Gastroesophageal sphincter (tissue), 4 donors: ENCODE data around the gene CTNNBL1. TPM values are rescaled to one million over a fixed set of nuclear protein-coding genes. Genes with fewer than 3 reads are reported as not detected.

Source experiments
- ATAC-seq: fragments of 150-250 bp; one replicate; pipeline ENCODE4 v1.9.1; 2016; ENCODE audit warnings: mild to moderate bottlenecking, moderate library complexity
- H3K27ac ChIP-seq, 4 donors: fragments of 200-600 bp; sonication (generic) in 3 of 4; 1 replicate in 3 of 4; 2 replicates in 1 of 4; pipeline ENCODE4 v1.5.1; 2016 to 2019
- H3K27me3 ChIP-seq: fragments of 200-600 bp; sonication (generic); one replicate; pipeline ENCODE4 v1.5.1; 2019
- H3K36me3 ChIP-seq, 2 donors: fragments of 200-600 bp; sonication (generic); one replicate each; pipeline ENCODE4 v1.5.1; 2019; ENCODE audit warnings: control low read depth in 1 of 2
- H3K4me1 ChIP-seq, 3 donors: fragments of 200-600 bp; sonication (generic); 1 replicate in 2 of 3; 2 replicates in 1 of 3; pipeline ENCODE4 v1.5.1; 2016 to 2019; ENCODE audit warnings: control low read depth in 2 of 3
- H3K4me3 ChIP-seq, 2 donors: fragments of 200-600 bp; sonication (generic); one replicate each; pipeline ENCODE4 v1.5.1; 2019; ENCODE audit warnings: mild to moderate bottlenecking in 1 of 2, moderate library complexity in 1 of 2
- H3K9me3 ChIP-seq, 3 donors: fragments of 200-600 bp; sonication (generic); one replicate each; pipeline ENCODE4 v1.5.1; 2017 to 2019; ENCODE audit warnings: control low read depth in 2 of 3
- CTCF ChIP-seq, 4 experiments: fragments of 200-600 bp in 2 of 4; fragments of 450-650 bp in 2 of 4; sonication (generic) in 1 of 4; IDR thresholded peaks; one replicate each; pipeline ENCODE4 v1.5.1; 2017 to 2019; ENCODE audit warnings: antibody characterized with exemption in 4 of 4, mild to moderate bottlenecking in 2 of 4, moderate library complexity in 2 of 4
- EP300 ChIP-seq: sonication (generic); formaldehyde crosslinking; IDR thresholded peaks from one replicate; pipeline ENCODE4 v1.6.1; 2017; ENCODE audit warnings: antibody characterized with exemption, mild to moderate bottlenecking
- POLR2A ChIP-seq, 2 donors: fragments of 450-650 bp; IDR thresholded peaks; one replicate each; pipeline ENCODE4 v1.6.1; 2017; ENCODE audit warnings: antibody characterized with exemption in 2 of 2, mild to moderate bottlenecking in 2 of 2, moderate library complexity in 1 of 2
- POLR2AphosphoS5 ChIP-seq: sonication (generic); formaldehyde crosslinking; IDR thresholded peaks from one replicate; pipeline ENCODE4 v1.6.1; 2017; ENCODE audit warnings: antibody characterized with exemption
- whole genome bisulfite sequencing, 2 donors: methylation state at CpG; one replicate each; pipeline ENCODE4 v1.1.5; 2018; ENCODE audit warnings: low coverage in 1 of 2; 5-methylcytosine and 5-hydroxymethylcytosine counted together
- total RNA-seq, 4 donors: library from RNA; depleted of rRNA; stranded (reverse); fragments of >200 nt; gene quantifications; one replicate each; pipeline ENCODE4 v1.1.0, GENCODE V29; 2016

CTNNBL1 gene
- total RNA-seq, 4 donors from 2014 or later: 43.8 to 58.4 (median 47.1) TPM

- H3K4me3 ChIP-seq: peak overlapping the region in 1 of 2 donors; percentile 41
- 57% methylated on average over 3 of the region's 5 CpGs; no CpG with 5 or more reads in 1 of the 2 donors for WGBS, 2 donors
- no peaks in the 10 kb centered on the region for H3K36me3 ChIP-seq
- peak overlapping the region in 3 of 4 donors; percentile 69 to 70 (median 70) for H3K27ac ChIP-seq
- ATAC-seq: no peak
- no peak for TF ChIP-seq EP300
- no peak for TF ChIP-seq CTCF (IDR thresholded peaks at IDR 0.05)
- TF ChIP-seq POLR2A (IDR thresholded peaks at IDR 0.05): no peak
- no peak for TF ChIP-seq POLR2AphosphoS5
- H3K4me1 ChIP-seq: peaks cover 0 to 42% (median 14%) of the 10 kb centered on the region in 3 donors
- H3K27me3 ChIP-seq: peaks cover 53% of the 10 kb centered on the region
- no peaks in the 10 kb centered on the region for H3K9me3 ChIP-seq
These were observed 220.5 kb downstream of the CTNNBL1 start for GRCh38 chr20:37914367-37914671.

- WGBS, 2 donors: 0 to 1% methylated on average over 9 to 10 of the region's 34 CpGs
- Histone ChIP-seq H3K4me3 (peak overlapping the region; percentile 6 to 41), H3K27me3 (peaks cover 53% of the 10 kb centered on the region), H3K4me1 (peaks cover 0 to 44% (median 14%) of the 10 kb centered on the region in 3 donors), H3K36me3 (no peaks in the 10 kb centered on the region), H3K9me3 (no peaks in the 10 kb centered on the region), H3K27ac (peak overlapping the region in 3 of 4 donors; percentile 69 to 70 (median 70))
- no peak for TF ChIP-seq POLR2AphosphoS5
- no peak for TF ChIP-seq POLR2A (IDR thresholded peaks at IDR 0.05)
- TF ChIP-seq CTCF (IDR thresholded peaks at IDR 0.05): no peak
- no peak for TF ChIP-seq EP300
- peak; percentile 13 for ATAC-seq
These were observed 221.0 kb downstream of the CTNNBL1 start for GRCh38 chr20:37914672-37915433.

DNA sequence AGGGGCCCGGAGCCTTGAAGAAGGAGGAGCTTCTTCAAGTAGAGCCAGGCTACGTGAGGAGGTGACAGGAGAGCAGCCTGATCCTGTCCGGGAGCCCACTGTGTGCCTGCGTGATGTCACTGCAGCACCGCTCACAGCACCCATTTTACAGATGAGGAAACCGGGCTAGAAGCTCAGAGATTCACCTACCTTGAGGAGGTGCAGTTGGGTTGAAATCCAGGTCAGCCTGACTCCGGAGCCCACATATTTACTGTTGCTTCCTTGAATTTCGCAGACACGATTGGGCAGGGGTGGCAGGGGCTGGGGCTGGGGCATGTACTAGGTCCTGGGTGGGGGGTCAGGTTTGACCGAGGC is 221.6 kb downstream of the CTNNBL1 start:
- H3K27ac ChIP-seq: peak overlapping the region in 3 of 4 donors; percentile 69 to 70 (median 70)

DNA sequence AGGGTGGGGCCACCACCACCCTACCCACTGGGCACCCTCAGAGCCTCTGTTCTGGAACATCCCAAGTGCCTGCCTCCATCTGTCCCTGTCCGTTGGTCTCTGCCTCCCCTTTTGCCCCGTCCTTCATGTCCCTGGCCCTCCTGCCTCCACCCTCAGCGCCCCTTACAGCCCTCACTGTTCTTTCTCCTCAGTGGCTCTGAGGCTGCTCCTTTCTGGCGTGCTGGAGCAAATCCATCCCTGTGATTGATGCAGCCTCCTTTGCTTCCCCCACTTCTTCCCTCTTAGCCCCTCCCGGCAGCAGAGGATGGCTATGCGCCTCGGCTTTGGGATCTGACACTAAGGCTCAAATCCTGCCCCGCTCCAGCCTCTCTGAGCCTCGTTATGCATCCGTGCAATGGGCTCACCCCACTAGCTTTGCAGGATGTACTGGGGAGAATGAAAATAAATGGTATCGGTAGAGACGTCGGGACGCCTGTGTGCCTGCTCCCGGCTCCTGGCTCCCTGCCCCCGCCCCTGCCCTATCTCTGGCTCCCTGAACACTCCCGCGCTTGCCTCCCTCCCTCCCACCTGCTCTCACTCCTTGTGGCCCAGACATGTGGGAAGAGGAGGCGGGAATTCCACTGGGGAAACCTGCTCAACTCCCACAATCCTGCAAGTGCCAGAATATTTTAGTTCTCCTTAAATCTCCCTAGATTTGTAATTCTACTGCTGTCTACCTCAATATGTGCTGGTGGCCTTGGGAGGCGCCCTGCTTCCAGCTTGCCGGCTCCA is 222.2 kb downstream of the CTNNBL1 start:
- WGBS, 2 donors: 11 to 28% methylated on average over 10 to 14 of the region's 21 CpGs
- H3K4me3 ChIP-seq: no peak overlapping the region
- H3K27me3 ChIP-seq: peaks cover 52% of the 10 kb centered on the region
- no peaks in the 10 kb centered on the region for H3K36me3 ChIP-seq
- no peaks in the 10 kb centered on the region for H3K9me3 ChIP-seq
- ATAC-seq: no peak
- peak overlapping the region in 2 of 4 donors; percentile 69 to 70 for H3K27ac ChIP-seq
- peaks cover 0 to 44% (median 14%) of the 10 kb centered on the region in 3 donors for H3K4me1 ChIP-seq
- TF ChIP-seq CTCF (IDR thresholded peaks at IDR 0.05) (no peak), POLR2AphosphoS5 (no peak), EP300 (no peak), POLR2A (IDR thresholded peaks at IDR 0.05) (no peak)

More for the DNA sequence above, 221.6 kb downstream of the CTNNBL1 start:
- Histone ChIP-seq H3K4me1 (peaks cover 0 to 44% (median 14%) of the 10 kb centered on the region in 3 donors), H3K27me3 (peaks cover 53% of the 10 kb centered on the region), H3K36me3 (no peaks in the 10 kb centered on the region), H3K4me3 (peak overlapping the region in 1 of 2 donors; percentile 41), H3K9me3 (no peaks in the 10 kb centered on the region)
- TF ChIP-seq POLR2AphosphoS5 (no peak), EP300 (no peak), CTCF (IDR thresholded peaks at IDR 0.05) (no peak), POLR2A (IDR thresholded peaks at IDR 0.05) (no peak)
- no CpG with 5 or more reads among the region's 10 CpGs for WGBS, 2 donors
- ATAC-seq: peak; percentile 10
